NT2/D1 (cell line): ENCODE results near the gene ADAMTS2.
"Not testable (repeated sequence)": the region's sequence is repeated elsewhere in the genome, so short reads cannot be mapped to it uniquely, and the experiment has no call there.

Source experiments
- DNase-seq: peaks from one replicate; pipeline ENCODE4 v3.0.0-alpha.2; 2011; ENCODE audit warnings: low read depth, low spot score
- H3K27me3 ChIP-seq: 2 replicates; pipeline ENCODE4 v1.6.0; 2011; ENCODE audit warnings: mild to moderate bottlenecking; ENCODE audit not compliant: insufficient read length, insufficient read depth
- H3K36me3 ChIP-seq: 2 replicates; pipeline ENCODE4 v1.6.1; 2011; ENCODE audit warnings: mild to moderate bottlenecking, low read length, mixed read lengths; ENCODE audit not compliant: insufficient read depth, insufficient read length
- H3K4me1 ChIP-seq: 2 replicates; pipeline ENCODE4 v1.5.1; 2011; ENCODE audit not compliant: insufficient read depth, insufficient read length
- H3K4me3 ChIP-seq: 2 replicates; pipeline ENCODE4 v1.5.1; 2011; ENCODE audit warnings: low read depth; ENCODE audit not compliant: insufficient read length
- H3K9ac ChIP-seq: 2 replicates; pipeline ENCODE4 v1.6.0; 2011; ENCODE audit warnings: low read depth; ENCODE audit not compliant: insufficient read length
- H3K9me3 ChIP-seq: 2 replicates; pipeline ENCODE4 v1.5.1; 2011; ENCODE audit warnings: mild to moderate bottlenecking, low read length; ENCODE audit not compliant: insufficient read depth
- SUZ12 ChIP-seq: IDR thresholded peaks from 2 replicates; pipeline ENCODE4 v1.6.1; 2011; ENCODE audit not compliant: insufficient read length, insufficient read depth; ENCODE audit errors: extremely low read depth
- YY1 ChIP-seq: IDR thresholded peaks from 2 replicates; pipeline ENCODE4 v1.6.1; 2011; ENCODE audit not compliant: insufficient read length, insufficient read depth
- ZNF274 ChIP-seq: IDR thresholded peaks from 2 replicates; pipeline ENCODE4 v1.6.1; 2011; ENCODE audit warnings: mild to moderate bottlenecking, low read depth, low read length

Gene ADAMTS2

GRCh38 chr5:179326122-179326927, 18.9 kb downstream of the ADAMTS2 start:
- TF ChIP-seq YY1: no peak
- Histone ChIP-seq H3K36me3 (no peaks in the 10 kb centered on the region), H3K9me3 (no peaks in the 10 kb centered on the region), H3K9ac (peak overlapping the region; percentile 61), H3K27me3 (no peaks in the 10 kb centered on the region), H3K4me1 (peaks cover 18% of the 10 kb centered on the region), H3K4me3 (peak overlapping the region; percentile 8)
- DNase-seq: peak; percentile 35

GRCh38 chr5:179325296-179326031, 19.8 kb downstream of the ADAMTS2 start:
- Histone ChIP-seq H3K4me3 (no peak overlapping the region), H3K9ac (peak overlapping the region; percentile 10), H3K4me1 (peaks cover 18% of the 10 kb centered on the region), H3K9me3 (no peaks in the 10 kb centered on the region), H3K27me3 (no peaks in the 10 kb centered on the region), H3K36me3 (no peaks in the 10 kb centered on the region)
- no peak for DNase-seq
- TF ChIP-seq ZNF274 (no peak), SUZ12 (no peak), YY1 (no peak)

- Histone ChIP-seq H3K36me3 (no peaks in the 10 kb centered on the region), H3K9me3 (no peaks in the 10 kb centered on the region), H3K27me3 (no peaks in the 10 kb centered on the region), H3K9ac (no peak overlapping the region), H3K4me3 (no peak overlapping the region), H3K4me1 (peaks cover 21% of the 10 kb centered on the region)
- TF ChIP-seq YY1 (no peak), ZNF274 (no peak), SUZ12 (no peak)
- DNase-seq: no peak
These were observed 20.4 kb downstream of the ADAMTS2 start for GRCh38 chr5:179324760-179325295.

GRCh38 chr5:179324316-179324715, 20.9 kb downstream of the ADAMTS2 start:
- not testable (repeated sequence) for DNase-seq, H3K27me3 ChIP-seq, H3K9ac ChIP-seq, H3K36me3 ChIP-seq, H3K9me3 ChIP-seq, H3K4me3 ChIP-seq
- peaks cover 25% of the 10 kb centered on the region for H3K4me1 ChIP-seq

GRCh38 chr5:179323026-179323870, 22.0 kb downstream of the ADAMTS2 start:
- H3K27me3 ChIP-seq: no peaks in the 10 kb centered on the region
- H3K9me3 ChIP-seq: no peaks in the 10 kb centered on the region
- TF ChIP-seq ZNF274 (no peak), YY1 (no peak), SUZ12 (no peak)
- H3K4me1 ChIP-seq: peaks cover 29% of the 10 kb centered on the region
- no peak overlapping the region for H3K4me3 ChIP-seq
- no peaks in the 10 kb centered on the region for H3K36me3 ChIP-seq
- no peak for DNase-seq
- H3K9ac ChIP-seq: no peak overlapping the region

GRCh38 chr5:179322071-179323025, 22.9 kb downstream of the ADAMTS2 start:
- Histone ChIP-seq H3K4me1 (peaks cover 31% of the 10 kb centered on the region), H3K9me3 (no peaks in the 10 kb centered on the region), H3K9ac (no peak overlapping the region), H3K27me3 (no peaks in the 10 kb centered on the region), H3K36me3 (no peaks in the 10 kb centered on the region), H3K4me3 (no peak overlapping the region)
- DNase-seq: no peak
- no peak for TF ChIP-seq ZNF274
- no peak for TF ChIP-seq SUZ12
- TF ChIP-seq YY1: no peak
